ENCODE results near the gene PNLIPRP1. TPM values are rescaled to one million over a fixed set of nuclear protein-coding genes. Genes with fewer than 3 reads are reported as not detected.

The PNLIPRP1 gene
- polyA plus RNA-seq, 1 donor from 2014 or later: not detected

DNA sequence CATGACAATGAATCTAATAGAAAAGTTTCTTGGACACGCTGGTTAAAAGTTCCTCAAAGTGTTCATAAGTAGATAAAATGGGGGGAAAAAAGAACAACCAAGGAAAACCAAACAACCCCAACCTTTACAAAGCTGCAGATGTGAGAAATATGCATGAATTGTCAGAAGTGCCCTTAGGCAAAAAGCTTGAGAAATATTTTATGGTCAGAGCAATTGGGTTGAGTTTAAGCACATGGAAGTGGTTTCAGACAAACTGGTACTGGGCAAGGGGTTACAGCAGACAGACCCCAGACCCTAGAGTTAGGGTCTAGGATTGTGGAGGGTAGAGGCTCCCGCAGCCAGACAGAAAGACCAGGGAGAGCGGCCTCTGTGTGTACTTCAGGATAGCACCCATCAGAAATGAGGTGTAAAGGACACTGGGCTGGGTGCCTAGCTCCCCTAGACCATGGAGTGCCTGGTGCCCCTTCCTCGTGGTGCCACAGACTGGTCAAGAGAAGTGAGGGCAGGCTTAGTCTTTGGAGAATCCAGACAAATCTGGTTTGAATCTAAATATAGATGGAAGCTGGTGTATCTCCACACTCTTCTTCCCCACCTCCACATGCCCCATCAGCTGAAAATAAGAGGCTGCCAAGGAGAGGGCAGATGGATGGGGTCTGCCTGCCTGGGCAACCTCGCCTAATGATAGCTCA, 67.2 kb downstream of the PNLIPRP1 start:
- no peaks in the 10 kb centered on the region for H3F3A ChIP-seq (ENCODE audit: insufficient read depth, low read length, poor library complexity, severe bottlenecking)
- H3K4me2 ChIP-seq (ENCODE audit: low read length): no peak overlapping the region
- H3K27me3 ChIP-seq (ENCODE audit: insufficient read depth, low read depth, low read length): no peaks in the 10 kb centered on the region
- H3K9me3 ChIP-seq (ENCODE audit: low read length): no peaks in the 10 kb centered on the region
- H3K4me3 ChIP-seq (ENCODE audit: low read length): no peak overlapping the region
- H3K27ac ChIP-seq (ENCODE audit: low read length): no peak overlapping the region
- no peak overlapping the region for H3K9ac ChIP-seq (ENCODE audit: low read length)
- TF ChIP-seq POLR2AphosphoS5 (IDR thresholded peaks at IDR 0.05) (no peak), RAD21 (conservative IDR thresholded peaks at IDR 0.05) (no peak), MXI1 (conservative IDR thresholded peaks at IDR 0.05; ENCODE audit: poor library complexity, severe bottlenecking) (no peak)
- no peaks in the 10 kb centered on the region for H3K9me2 ChIP-seq (ENCODE audit: insufficient read depth, low read length)
- no peaks in the 10 kb centered on the region for H3K79me2 ChIP-seq (replicated peaks; ENCODE audit: insufficient read depth, low read length)
- no peaks in the 10 kb centered on the region for H3K36me3 ChIP-seq (ENCODE audit: insufficient read depth, low read length)
- H4K20me1 ChIP-seq (ENCODE audit: insufficient read depth): no peaks in the 10 kb centered on the region
- H2AFZ ChIP-seq (ENCODE audit: low read depth, low read length): no peak overlapping the region

Other genes with a start within 250 kb of the PNLIPRP1 start
- not detected in 2 replicates for gene PNLIPRP3, start 163.1 kb upstream of the PNLIPRP1 start, polyA plus RNA-seq
- not detected in 2 replicates for gene PNLIP, start 45.0 kb upstream of the PNLIPRP1 start, polyA plus RNA-seq
- gene PNLIPRP2, start 30.0 kb downstream of the PNLIPRP1 start, polyA plus RNA-seq: not detected in 2 replicates
- 5.9 and 8.4 TPM in 2 replicates for gene HSPA12A, start 151.6 kb downstream of the PNLIPRP1 start, polyA plus RNA-seq